NCI-H1694 (cell line): ENCODE results near the gene DMKN.

Source experiments
- DNase-seq: peaks from one replicate; lab custom pipeline; 2025; lab: John Stamatoyannopoulos, UW

DMKN gene

DNA sequence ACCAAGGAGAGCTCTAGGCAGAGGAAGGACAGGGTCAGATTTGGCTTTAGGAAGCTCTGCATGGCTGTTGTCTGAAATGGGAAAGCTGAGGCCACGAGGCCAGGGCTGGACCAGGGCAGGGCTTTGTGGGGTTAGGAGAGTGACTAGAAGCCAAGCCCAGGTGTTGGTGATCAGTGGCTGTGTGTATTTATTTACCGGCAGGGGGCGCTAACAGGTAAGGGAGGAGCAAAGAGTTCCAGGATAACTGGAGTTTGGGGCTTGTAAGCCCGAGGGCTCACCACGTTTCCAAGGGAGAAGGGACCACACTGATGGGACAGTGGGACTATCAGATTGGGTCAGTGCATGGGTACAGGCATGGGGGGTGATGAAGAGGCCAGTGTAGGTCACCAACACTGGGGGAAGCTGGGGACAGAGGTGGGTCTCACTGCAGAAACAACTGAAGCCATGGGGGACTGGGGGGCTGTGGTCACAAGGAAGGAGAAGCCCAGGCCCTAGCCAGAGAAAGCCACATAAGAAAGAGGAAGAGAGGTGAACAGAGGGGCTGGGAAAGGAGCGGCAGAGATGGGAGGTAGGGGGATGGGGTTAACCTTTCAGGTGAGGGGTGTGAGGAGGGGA lies 35.8 kb upstream of the DMKN start:
- peak; percentile 50 for DNase-seq

DNA sequence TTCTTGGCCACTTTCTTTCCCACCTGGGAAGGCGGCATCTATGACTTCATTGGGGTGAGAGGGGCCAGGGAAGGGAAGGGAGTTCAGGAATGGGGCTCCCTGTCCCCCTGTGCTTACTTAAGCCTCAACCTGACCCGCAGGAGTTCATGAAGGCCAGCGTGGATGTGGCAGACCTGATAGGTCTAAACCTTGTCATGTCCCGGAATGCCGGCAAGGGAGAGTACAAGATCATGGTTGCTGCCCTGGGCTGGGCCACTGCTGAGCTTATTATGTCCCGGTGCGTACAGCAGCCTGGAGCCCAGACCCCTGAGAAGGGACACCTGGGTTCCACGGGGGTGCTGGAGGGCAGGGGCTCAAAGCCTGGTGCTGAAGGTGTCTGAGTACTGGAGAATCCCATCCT lies 33.1 kb upstream of the DMKN start:
- DNase-seq: no peak

DNA sequence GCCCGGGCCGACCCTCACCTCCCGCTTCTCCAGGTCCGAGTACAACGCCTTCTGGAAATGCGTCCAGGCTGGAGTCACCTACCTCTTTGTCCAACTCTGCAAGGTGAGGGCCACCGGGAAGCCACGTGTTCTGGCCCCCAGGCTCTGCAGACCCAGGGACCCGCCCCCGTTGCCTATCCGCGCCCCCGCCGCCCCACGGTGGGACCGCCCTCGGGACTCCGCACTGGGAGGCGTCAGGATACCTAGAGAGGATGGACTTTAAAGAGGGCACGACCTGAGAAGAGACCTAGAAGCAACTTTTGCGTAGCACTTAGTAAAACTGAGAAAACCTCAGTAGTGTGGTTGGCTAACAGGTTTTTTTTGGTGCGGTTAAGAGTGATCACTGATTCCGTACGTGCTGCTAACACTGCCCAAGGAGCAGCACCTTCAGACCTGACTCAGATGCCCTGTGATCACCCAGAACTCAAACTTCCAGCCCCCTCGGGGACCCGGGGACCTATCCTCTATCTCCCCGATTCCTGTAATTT lies 32.5 kb upstream of the DMKN start:
- DNase-seq: no peak

DNA sequence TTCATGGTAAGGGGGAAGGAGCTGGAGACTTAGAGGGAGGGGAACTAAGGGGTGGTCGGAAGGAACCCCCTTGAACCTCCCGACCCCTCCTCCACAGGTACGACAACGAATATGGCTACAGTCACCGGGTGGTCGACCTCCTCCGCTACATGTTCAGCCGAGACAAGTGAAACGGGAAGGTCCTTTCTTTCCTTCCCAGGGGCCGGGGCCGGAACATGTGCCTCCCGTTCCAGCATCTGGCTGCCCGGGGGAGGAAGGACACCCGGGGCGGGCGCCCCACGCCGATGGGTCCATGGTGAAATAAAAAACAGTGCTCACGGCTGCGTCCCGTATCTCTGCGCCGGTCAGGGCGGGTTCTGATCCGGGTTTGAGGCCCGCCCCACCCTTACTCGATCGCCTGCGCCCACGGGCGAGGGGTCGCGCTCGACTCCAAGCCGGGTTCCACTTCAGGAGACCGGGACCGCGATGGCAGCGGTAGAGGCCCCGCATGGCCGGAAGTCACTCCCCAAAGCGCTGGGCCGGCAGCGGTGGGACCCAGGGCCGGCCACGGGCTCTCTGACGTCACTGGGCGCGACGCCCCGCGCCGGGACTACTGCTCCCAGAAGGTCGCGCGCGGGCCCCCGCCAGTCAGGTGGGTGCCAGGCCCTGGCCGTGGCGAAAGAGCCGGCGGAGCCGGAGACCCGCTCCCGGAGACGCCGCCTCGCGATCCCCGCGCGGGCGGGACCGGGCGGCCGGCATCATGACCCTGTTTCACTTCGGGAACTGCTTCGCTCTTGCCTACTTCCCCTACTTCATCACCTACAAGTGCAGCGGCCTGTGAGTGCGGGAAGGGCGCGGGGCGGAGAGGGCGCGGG lies 31.8 kb upstream of the DMKN start, which contains the start of gene TMEM147:
TMEM147 (plus strand) TSS at position 626 of the 854 bp plus-strand sequence; CDS start at position 740, 114 bp downstream.
- DNase-seq: peak; percentile 75

DNA sequence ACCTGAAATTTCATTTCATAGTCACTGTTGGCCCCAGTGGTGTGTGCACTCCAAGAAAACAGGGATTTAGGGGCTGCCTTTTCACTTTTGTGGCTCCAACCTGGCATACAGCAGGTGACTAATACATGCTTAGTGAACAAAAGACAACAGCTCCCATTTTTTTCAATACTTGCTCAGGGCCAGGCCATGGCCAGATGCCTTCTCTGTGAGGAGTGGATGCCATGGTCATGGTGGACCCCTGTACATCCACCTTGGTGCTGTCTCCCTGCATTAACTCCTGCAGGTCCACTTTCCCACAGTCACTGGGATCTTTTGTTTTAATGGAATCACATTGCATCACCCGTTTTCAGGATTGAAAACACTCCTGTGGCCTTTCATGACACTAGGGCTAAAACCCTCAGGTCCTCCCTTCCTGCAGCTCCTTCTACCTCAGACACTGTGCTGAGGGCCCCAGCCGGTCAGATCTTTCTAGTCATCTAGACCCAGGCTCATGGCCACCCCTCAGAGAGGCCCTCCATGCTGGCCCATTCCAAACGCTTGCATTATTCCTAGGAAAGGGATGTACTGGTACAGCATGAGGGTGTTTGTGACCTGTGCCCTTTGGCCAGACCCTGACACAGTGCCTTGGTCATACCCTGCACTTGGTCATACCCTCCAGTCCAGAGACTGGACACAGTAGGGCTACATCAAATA lies 30.8 kb upstream of the DMKN start:
- DNase-seq: no peak

DNA sequence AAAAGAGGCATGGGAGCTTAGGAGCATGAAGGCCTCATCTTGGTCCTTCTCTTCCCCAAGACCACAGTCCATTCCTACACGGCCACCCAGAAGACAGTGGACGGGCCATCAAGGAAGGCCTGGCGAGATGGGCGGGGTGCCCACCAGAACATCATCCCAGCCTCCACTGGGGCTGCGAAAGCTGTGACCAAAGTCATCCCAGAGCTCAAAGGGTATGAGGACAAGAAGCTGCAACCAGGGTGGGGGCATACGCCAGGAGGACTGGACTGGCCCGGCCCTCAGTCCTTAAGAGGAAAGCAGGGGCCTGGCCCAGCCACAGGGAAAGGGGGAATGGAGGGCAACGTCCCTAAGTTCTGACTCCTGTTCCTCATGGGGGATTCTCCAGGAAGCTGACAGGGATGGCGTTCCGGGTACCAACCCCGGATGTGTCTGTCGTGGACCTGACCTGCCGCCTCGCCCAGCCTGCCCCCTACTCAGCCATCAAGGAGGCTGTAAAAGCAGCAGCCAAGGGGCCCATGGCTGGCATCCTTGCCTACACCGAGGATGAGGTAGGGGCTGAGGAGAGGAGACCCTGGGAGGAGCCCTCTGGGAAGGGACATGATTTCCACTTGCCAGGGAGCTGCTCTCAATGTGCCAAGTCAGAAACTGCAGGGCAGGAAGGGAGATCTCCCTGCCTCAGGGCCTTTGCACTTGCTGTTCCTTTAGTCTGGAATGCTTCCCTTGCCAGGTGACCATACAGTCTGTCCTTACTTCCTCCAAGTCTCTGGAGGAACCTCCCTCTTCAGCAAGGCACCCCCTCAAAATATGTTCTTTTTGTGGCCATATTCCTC lies 30.0 kb upstream of the DMKN start:
- no peak for DNase-seq

DNA sequence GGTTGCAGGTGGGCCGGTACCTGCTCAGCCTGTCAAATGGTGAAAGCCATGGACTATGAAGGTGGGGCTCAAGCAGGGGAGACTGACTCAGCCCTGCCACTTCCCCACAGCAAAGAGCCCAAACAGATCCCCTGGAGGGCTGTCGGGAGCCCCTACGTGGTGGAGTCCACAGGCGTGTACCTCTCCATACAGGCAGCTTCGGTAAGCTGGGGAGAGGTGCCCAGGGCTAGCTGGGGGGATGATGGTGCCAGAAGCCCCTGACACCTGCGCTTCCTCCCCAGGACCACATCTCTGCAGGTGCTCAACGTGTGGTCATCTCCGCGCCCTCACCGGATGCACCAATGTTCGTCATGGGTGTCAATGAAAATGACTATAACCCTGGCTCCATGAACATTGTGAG lies 28.8 kb upstream of the DMKN start:
- no peak for DNase-seq

DNA sequence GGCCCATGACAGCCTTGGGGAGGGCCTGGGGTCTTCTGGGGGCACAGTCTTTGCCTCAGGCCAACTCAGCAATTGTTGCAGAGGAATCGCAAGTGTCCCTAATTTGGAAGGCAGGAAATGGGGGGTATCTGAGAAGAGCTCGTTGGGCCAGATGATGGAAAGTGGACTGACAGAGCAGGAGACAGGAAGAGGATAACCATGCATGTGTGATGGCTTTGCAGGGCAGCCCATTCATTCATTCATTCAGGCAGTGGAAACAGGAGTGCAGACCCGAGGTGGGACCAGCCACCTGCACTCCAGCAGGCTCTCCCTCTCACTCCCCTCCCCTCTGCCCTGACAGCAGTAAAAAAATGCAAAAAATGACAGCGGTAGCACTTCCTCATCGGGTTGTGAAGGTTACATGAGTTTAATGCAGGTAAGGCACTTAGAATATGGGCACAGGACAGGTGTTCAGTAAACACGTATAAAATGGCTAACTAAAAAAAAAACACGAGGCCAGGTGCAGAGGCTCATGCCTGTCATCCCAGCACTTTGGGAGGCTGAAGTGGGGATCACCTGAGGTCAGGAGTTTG lies 27.0 kb upstream of the DMKN start:
- no peak for DNase-seq

DNA sequence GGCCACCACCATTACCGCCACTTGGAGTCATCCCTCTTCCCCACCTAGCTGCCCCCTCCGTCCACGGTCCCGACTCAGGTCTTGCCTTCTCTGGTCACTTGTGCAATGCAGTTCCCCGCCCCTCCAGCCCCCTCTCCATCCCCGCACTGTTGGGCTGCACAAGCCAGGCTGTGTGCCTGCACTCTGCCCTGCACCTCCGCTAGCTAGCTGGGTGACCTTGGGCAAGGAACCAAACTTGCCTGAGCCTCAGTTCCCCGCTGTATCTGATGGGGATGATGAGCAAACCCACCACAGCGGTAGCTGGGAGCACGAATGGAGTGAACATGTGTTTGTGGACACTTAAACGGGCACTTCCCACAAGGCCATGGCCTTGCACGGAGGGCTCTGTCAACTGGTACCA lies 26.4 kb upstream of the DMKN start:
- no peak for DNase-seq

DNA sequence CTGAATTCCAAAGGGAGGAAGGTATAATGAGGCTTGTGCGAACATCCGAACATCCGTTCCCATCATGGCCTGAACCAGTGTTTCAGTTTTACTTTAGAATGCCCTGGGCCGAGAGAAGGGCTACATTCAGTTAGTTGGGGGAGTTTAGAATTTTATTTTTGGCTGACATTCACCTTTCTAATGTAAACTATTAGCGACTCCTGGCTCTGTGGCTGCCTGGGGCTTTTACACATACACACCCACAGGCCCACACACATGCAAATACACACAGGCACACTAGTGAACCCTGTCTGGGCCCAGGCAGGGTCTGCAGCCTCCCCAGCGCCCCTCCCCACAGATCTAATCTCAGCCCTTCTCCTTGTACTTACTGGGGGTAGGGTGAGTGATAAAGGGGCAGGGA lies 25.9 kb upstream of the DMKN start:
- DNase-seq: no peak

DNA sequence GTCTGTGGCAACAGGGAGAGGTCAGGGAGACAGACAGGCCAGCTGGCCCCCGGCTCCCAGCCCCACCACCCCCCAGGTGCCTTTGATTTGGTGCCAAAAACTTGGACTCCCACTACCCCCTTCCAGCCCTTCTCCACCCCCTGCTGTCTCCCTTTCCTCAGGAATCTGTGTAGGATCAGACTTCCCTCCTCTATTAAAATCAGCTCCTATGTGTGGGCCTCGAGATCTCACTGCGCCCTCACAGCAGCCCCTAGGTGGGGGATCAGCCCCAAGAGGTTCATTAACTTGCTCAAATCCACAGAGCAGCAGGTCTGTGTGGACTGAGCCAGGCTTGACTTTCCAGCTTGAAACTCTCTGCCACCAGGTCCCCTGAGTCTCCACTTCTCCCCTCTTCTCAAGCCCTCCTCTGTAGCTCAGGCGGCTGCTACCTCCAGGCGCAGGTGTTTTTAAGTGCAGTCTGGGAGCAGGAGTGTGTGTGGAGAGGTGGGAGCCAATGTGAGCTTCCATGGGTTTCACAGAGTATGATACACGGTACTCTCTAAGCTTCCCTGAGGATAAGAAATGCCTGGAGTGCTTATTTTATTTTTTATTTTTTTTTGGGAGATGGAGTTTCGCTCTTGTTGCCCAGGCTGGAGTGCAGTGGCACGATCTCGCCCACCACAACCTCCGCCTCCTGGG lies 21.5 kb upstream of the DMKN start:
- DNase-seq: no peak

DNA sequence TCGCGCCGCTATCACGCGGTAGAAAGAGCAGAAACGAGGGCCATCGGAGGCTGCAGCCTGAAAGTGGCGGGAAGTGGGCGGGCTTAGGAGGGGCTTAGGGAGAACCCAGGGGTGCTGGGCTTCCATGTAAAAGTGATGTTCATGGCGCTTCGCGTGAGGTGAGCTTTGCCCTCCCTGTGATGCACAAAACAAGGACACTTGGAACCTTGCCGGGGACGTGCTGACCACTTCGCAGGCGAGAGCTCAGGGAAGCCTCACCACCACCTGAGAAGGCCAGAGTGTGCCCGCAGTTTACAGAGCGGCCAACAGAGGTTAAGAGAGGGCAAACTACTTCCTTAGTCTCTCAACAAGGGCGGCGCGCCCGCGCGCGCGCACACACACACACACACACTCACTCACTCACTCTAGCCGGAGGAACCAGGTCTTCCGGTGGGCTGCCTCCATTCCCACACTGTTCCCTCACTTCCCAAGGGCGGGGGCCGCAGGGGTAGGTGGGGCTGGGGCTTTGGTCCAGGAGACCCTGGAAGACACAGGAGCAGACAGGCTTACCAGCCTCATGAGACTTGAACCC lies 20.5 kb upstream of the DMKN start:
- DNase-seq: no peak

DNA sequence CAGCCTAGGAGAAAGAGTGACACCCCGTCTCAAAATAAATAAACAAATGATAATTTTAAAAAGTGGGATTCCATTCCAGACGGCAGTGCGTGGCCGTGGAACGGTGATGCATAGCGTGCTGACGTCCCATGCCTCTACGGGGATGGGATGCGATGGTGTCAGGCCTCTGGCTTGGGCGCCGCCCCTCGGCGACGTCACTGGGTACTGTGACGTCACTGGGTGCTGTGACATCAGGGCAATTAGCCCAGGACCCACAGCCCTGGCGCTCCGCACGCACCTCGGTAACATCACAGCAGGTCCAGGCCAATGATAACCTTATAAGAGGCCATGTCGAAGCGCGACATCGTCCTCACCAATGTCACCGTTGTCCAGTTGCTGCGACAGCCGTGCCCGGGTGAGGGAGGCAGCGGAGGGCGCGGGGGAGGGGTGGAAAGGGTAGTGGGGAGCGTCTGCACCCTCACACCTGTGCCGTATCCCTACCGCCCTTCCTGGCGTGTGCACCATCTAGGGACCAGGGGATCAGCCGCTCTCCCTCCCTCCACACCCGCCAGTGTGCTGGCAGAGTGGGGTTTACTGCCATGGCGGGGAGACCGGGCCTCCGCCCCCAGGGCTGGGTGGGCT lies 19.9 kb upstream of the DMKN start, which contains the start of gene GAPDHS:
GAPDHS (plus strand) TSS at position 256 of the 621 bp plus-strand sequence; CDS start at position 328, 72 bp downstream.
- DNase-seq: no peak

DNA sequence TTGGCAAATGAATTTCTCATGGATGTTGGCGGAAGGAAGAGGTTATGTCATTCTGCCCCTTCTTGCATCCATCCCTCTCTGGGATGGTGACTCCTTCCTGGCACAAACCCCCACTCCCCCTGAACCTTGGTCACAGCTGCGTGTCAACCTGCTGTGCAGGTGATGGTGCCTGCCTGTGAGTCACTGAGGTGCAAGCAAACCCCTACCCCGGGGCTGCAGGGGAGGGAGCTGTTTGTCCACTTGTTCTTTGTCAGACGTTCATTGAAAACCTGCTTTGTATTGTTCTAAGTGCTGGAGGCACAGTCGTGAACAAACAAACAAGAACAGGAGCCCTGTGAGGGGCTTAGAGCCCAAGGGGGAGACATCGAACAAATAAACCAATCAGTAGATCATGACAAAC lies 17.8 kb upstream of the DMKN start:
- no peak for DNase-seq

DNA sequence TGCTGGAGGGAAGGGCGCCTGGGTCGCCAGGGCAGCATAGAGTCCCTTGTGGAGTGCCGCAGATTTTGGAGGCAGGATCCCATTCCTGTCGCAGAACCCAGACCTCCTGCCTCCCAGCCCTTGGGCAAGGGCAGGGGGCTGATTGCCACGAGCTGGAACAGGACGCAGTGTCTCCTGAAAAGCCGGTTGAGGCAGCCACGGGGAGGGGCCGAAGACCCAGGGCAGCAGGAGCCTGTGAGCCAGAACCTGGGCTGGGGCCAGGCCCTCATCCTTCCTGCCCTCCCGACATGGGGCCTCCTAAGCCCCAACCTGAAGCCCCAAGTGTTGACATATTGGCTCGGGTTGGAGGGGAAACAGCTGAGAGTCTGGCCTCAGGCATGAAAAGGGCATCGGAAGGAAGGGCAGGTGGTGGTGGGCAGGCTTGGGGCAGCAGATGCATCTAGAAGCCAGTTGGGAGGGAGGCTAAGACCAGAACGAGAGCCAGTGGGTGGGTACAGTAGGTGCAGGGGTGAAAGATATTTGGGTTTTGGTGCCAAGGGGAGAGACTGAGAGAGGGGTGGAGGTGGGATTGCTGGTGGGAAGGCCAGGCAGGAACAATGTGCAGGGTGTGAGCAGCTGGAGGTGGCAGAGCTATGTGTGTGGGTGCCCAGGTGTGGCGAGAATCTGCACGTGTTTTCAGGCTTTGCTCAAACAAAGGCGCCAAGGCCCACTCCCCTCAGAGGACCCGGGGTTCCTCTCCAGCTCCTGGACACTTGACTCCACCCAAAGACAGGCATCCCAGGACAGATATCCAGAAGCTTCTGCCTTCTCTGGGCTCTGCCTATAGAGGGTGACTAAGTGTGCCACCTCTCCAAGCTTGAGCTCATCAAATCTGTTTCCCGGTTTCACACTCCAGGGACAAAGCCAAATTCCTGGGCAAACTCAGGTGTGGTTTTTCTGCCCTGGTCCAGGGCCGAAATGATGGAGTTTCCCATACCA lies 16.1 kb upstream of the DMKN start:
- DNase-seq: no peak

DNA sequence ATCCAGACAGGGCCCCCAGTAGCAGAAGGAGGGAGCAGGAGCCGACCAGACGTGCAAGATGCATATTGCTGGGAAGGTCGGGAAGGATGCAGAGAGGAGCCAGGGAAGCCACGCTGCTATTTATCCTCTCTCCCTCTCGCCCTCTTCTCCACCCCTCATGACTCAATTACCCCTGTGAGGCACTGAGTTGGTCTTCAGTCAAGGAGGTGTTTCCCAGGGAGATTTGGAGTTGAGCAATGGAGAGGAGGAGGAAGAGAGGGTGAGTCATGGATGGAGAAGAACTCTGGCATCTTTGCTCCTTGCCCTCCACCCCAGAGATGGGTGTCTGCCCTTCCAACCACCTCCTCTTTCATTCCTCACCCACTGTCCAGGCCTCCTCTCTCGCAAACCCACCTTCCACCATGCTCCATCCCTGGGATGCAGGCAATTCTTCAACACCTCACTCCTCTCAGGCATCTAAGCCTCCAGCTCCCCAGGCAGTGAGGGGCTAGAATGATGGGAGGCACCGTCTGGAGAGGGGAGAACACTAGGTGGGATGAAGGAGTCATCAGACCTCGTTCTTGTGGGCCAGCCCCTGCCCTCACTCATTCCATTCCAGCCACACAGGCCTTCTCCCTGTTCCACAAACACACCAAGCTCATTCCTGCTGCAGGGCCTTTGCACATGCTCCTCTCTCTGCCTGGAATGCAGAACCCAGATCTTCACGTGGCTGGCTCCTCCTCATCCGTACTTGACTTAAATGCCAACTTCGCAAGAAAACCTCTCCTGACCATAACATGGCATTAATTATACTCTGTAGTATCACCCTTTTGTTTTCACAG lies 15.0 kb upstream of the DMKN start, which contains the start of gene SBSN:
SBSN (minus strand) TSS at position 94 of the 821 bp plus-strand sequence; CDS start at position 64, 30 bp downstream.
- DNase-seq: no peak

DNA sequence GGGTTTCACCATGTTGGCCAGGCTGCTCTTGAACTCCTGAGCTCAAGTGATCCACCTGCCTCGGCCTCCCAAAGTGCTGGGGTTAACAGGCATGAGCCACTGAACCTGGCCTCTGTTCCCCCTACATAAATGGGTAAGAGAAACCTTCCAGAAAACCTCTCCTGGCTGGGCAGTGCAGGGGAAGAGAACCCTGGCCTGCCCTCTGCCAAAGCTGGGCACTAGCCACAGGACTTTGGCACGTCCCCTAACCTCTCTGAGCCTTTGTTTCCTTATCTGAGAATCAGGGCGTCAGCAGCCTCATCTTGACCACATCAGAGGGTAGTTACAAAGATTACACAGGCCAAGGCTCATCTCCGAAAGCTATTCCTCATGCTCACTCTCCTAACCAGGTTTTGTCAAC lies 12.4 kb upstream of the DMKN start:
- DNase-seq: no peak
